Peyer's patch (tissue), 4 donors: ENCODE data around the gene VHLL.

Experiments used
- POLR2A ChIP-seq, 2 donors: fragments of 450-650 bp; IDR thresholded peaks; one replicate each; pipeline ENCODE4 v1.5.1; 2017; ENCODE audit warnings: antibody characterized with exemption in 2 of 2, mild to moderate bottlenecking in 2 of 2, moderate library complexity in 2 of 2
- TF ChIP-seq, protein P1 (sequence below), 6 experiments: fragments of 450-650 bp in 4 of 6; fragments of 200-600 bp in 2 of 6; sonication (generic) in 1 of 6; IDR thresholded peaks; one replicate each; pipeline ENCODE4 v1.5.1; 2017 to 2019; ENCODE audit warnings: antibody characterized with exemption in 6 of 6, mild to moderate bottlenecking in 3 of 6, moderate library complexity in 1 of 6

DNA sequence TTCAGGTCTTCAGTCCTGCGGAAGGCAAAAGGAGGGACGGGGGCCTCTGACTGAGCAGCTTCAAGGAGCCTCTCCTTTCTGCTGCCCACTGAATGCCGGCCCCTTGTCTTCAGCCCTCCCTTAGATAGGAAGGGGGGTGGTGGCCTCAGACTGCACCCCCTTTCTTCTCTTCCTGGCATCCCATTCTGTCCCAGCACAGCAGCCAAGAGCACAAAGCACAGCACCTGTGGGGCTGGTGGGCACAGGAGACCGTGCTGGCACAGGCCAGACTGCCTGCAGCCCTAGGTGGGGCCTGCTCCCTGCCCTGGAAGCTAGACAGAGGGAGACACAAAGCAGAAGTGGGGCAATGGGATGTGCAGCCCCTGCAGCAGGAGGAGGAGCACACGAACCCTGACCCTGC is 49.5 kb downstream of the VHLL start:
- TF ChIP-seq, protein P1, sequence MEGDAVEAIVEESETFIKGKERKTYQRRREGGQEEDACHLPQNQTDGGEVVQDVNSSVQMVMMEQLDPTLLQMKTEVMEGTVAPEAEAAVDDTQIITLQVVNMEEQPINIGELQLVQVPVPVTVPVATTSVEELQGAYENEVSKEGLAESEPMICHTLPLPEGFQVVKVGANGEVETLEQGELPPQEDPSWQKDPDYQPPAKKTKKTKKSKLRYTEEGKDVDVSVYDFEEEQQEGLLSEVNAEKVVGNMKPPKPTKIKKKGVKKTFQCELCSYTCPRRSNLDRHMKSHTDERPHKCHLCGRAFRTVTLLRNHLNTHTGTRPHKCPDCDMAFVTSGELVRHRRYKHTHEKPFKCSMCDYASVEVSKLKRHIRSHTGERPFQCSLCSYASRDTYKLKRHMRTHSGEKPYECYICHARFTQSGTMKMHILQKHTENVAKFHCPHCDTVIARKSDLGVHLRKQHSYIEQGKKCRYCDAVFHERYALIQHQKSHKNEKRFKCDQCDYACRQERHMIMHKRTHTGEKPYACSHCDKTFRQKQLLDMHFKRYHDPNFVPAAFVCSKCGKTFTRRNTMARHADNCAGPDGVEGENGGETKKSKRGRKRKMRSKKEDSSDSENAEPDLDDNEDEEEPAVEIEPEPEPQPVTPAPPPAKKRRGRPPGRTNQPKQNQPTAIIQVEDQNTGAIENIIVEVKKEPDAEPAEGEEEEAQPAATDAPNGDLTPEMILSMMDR (IDR thresholded peaks at IDR 0.05) = no peak
- TF ChIP-seq POLR2A (IDR thresholded peaks at IDR 0.05) = no peak
